Lung (tissue), 12 donors: ENCODE results near the gene CYTH3. TPM values are rescaled to one million over a fixed set of nuclear protein-coding genes. Genes with fewer than 3 reads are reported as not detected.

Experiments used
- ATAC-seq: fragments of 200-7000 bp; cut with Tn5 transposase; one replicate; pipeline ENCODE4 v1.9.1; 2020; ENCODE audit warnings: moderate number of reproducible peaks; ENCODE audit not compliant: insufficient read depth, low FRiP score
- DNase-seq, 3 donors: peaks; one replicate each; pipeline ENCODE4 v3.0.0-alpha.2; 2013 to 2017
- H3K27ac ChIP-seq, 2 donors: one replicate each; pipeline ENCODE4 v1.5.1; 2013; ENCODE audit warnings: mild to moderate bottlenecking in 2 of 2, moderate library complexity in 2 of 2, control low read depth in 1 of 2, inconsistent platforms in 1 of 2, low read depth in 1 of 2, low read length in 1 of 2
- H3K27me3 ChIP-seq, 3 donors: one replicate each; pipeline ENCODE4 v1.5.1; 2013; ENCODE audit warnings: low read length in 2 of 3; ENCODE audit not compliant: control insufficient read depth in 3 of 3, insufficient read depth in 3 of 3
- H3K36me3 ChIP-seq, 4 donors: one replicate each; pipeline ENCODE4 v1.5.1; 2013; ENCODE audit warnings: low read length in 4 of 4, mild to moderate bottlenecking in 1 of 4, moderate library complexity in 1 of 4; ENCODE audit not compliant: control insufficient read depth in 4 of 4, insufficient read depth in 4 of 4
- H3K4me1 ChIP-seq, 5 donors: one replicate each; pipeline ENCODE4 v1.5.1; 2013; ENCODE audit warnings: low read length in 5 of 5, mild to moderate bottlenecking in 2 of 5, moderate library complexity in 1 of 5; ENCODE audit not compliant: control insufficient read depth in 5 of 5, insufficient read depth in 5 of 5
- H3K4me3 ChIP-seq: one replicate; pipeline ENCODE4 v1.5.1; 2013; ENCODE audit warnings: mild to moderate bottlenecking, control low read depth, moderate library complexity
- H3K9ac ChIP-seq, 2 donors: one replicate each; pipeline ENCODE4 v1.5.1; 2013; ENCODE audit warnings: low read length in 2 of 2, control low read depth in 1 of 2; ENCODE audit not compliant: insufficient read depth in 1 of 2
- H3K9me3 ChIP-seq, 4 donors: one replicate each; pipeline ENCODE4 v1.5.1; 2013; ENCODE audit warnings: low read length in 3 of 4, mild to moderate bottlenecking in 1 of 4, moderate library complexity in 1 of 4; ENCODE audit not compliant: control insufficient read depth in 4 of 4, insufficient read depth in 3 of 4
- WGBS, 2 donors: extraction: QIAGEN DNeasy Blood & Tissue Kit; methylation state at CpG; one replicate each; pipeline ENCODE4 v1.1.7; 2013; 5-methylcytosine and 5-hydroxymethylcytosine counted together
- polyA plus RNA-seq, 2 donors: library from polyadenylated mRNA; stranded (reverse); fragments of 200-250 nt; gene quantifications; one replicate each; pipeline ENCODE4 v1.2.1, GENCODE V29; 2013
- total RNA-seq, 2 donors: library from RNA; depleted of rRNA in 1 of 2; stranded (reverse); fragments of >200 nt in 1 of 2; gene quantifications; one replicate each; pipeline ENCODE4 v1.2.1, GENCODE V29; 2014 to 2021
- TF ChIP-seq, protein P1 (sequence below): IDR thresholded peaks from 2 replicates; pipeline ENCODE4 v1.5.1; 2012; ENCODE audit warnings: mild to moderate bottlenecking; ENCODE audit errors: control extremely low read depth, extremely low read depth
- donor health status: control.
- donor health status: control.
- donor health status: Bipolar disorder and iron deficiency.
- donor health status: healthy.
- donor health status: DM: yes; HTN: yes; CAD: no.

CYTH3 gene
- total and polyA plus RNA-seq, 4 donors, result 8.2 to 28.7 (median 15.5) TPM

- H3K4me3 ChIP-seq, result no peak overlapping the region
- no peaks in the 10 kb centered on the region for H3K4me1 ChIP-seq
- DNase-seq (no peak), ATAC-seq (no peak)
- no peak overlapping the region for H3K9ac ChIP-seq
- TF ChIP-seq, protein P1, sequence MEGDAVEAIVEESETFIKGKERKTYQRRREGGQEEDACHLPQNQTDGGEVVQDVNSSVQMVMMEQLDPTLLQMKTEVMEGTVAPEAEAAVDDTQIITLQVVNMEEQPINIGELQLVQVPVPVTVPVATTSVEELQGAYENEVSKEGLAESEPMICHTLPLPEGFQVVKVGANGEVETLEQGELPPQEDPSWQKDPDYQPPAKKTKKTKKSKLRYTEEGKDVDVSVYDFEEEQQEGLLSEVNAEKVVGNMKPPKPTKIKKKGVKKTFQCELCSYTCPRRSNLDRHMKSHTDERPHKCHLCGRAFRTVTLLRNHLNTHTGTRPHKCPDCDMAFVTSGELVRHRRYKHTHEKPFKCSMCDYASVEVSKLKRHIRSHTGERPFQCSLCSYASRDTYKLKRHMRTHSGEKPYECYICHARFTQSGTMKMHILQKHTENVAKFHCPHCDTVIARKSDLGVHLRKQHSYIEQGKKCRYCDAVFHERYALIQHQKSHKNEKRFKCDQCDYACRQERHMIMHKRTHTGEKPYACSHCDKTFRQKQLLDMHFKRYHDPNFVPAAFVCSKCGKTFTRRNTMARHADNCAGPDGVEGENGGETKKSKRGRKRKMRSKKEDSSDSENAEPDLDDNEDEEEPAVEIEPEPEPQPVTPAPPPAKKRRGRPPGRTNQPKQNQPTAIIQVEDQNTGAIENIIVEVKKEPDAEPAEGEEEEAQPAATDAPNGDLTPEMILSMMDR, result no peak
- no peaks in the 10 kb centered on the region for H3K9me3 ChIP-seq
- no peaks in the 10 kb centered on the region for H3K27me3 ChIP-seq
- no peak overlapping the region for H3K27ac ChIP-seq
- WGBS, 2 donors, result 90 to 94% methylated on average over 8 of the region's 8 CpGs
- peaks cover 29 to 57% (median 42%) of the 10 kb centered on the region in 4 donors for H3K36me3 ChIP-seq
Measured at GRCh38 chr7:6143997-6144396, 128.4 kb downstream of the CYTH3 start.

DNA sequence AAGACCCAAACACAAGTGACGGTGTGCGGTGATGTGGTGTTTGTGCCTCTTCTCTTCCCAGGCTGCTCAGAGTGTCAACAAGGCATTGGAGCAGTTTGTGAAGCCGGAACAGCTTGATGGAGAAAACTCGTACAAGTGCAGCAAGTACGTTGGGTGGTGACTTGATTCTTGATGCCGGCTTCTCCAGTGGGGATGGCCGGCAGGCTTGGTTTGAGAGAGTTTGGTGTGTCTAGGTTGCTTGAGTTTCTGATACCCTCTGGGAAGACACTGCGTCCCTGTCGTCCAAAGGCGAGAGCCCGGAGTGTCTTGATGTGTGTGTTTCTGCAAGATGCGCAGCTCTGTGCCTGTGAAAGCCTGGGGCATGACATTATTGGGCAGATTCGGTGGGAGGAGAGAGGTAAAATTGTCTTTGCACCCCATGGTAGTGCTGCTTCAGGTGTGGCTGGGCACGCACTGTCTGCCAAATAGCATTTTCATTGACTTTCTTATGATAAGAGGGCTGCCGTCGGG, 129.5 kb downstream of the CYTH3 start:
- no peaks in the 10 kb centered on the region for H3K9me3 ChIP-seq

DNA sequence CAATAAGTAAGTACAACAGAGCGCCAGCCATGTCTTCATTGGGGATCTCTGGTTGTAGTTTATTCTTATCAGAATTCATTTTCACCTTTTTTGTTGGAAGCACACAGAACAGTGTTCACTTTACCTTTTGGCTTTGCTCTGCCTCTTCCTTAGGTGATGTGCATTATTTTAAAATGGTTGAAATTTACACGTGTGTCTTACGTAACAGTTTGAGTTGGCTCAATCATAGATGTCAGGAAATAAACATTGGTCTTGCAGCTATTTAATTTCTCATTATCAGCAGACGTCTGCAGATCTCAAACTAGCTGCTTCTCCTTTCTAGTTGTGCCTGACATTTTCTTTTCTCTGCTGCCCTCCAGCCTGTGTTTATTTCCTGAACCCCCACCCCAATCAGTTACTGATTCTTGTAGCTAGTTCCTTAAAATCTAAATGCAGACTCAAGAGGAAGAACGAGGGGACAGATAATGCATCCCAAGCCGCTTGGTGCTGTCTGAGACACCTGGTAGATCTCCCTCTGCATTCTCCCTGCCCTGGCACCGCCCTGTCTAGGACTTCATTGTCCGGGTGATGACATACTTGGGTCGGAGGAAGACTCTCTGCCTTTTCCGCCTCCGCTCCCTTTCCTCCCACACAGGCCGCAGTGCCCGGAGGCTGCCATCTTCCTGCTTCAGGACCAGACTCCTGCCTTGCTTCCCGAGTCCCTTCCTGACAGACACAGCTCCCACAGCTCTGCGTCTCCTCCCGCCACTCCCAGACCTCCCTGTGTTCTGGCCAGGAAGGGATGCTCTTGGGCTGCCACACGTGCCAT, 133.0 kb downstream of the CYTH3 start:
- Histone ChIP-seq H3K4me1 (no peaks in the 10 kb centered on the region), H3K9ac (no peak overlapping the region), H3K27ac (no peak overlapping the region), H3K9me3 (no peaks in the 10 kb centered on the region), H3K27me3 (no peaks in the 10 kb centered on the region), H3K36me3 (peaks cover 18 to 26% (median 23%) of the 10 kb centered on the region in 4 donors), H3K4me3 (no peak overlapping the region)
- TF ChIP-seq, protein P1, result no peak
- no peak for ATAC-seq
- WGBS, 2 donors, result 59 to 75% methylated on average over 17 of the region's 17 CpGs
- DNase-seq, result no peak

More for the DNA sequence above, 129.5 kb downstream of the CYTH3 start:
- DNase-seq (no peak), ATAC-seq (no peak)
- H3K36me3 ChIP-seq, result peaks cover 32 to 47% (median 37%) of the 10 kb centered on the region in 4 donors
- no peak overlapping the region for H3K9ac ChIP-seq
- no peak overlapping the region for H3K4me3 ChIP-seq
- no peaks in the 10 kb centered on the region for H3K27me3 ChIP-seq
- TF ChIP-seq, protein P1, result no peak
- H3K4me1 ChIP-seq, result no peaks in the 10 kb centered on the region
- WGBS, 2 donors, result 95 to 96% methylated on average over 16 of the region's 16 CpGs
- H3K27ac ChIP-seq, result no peak overlapping the region
